Suprapubic skin (tissue), 4 donors: ENCODE results near the gene PTPRN2.

Source experiments
- CTCF ChIP-seq, 2 donors: fragments of 200-600 bp in 1 of 2; fragments of 450-650 bp in 1 of 2; sonication (generic) in 1 of 2; IDR thresholded peaks; one replicate each; pipeline ENCODE4 v1.5.1; 2016 to 2019; ENCODE audit warnings: antibody characterized with exemption in 2 of 2, mild to moderate bottlenecking in 1 of 2, moderate library complexity in 1 of 2
- EP300 ChIP-seq: sonication (generic); formaldehyde crosslinking; IDR thresholded peaks from one replicate; pipeline ENCODE4 v1.6.1; 2017; ENCODE audit warnings: antibody characterized with exemption
- POLR2A ChIP-seq, 2 donors: fragments of 450-650 bp; IDR thresholded peaks; one replicate each; pipeline ENCODE4 v1.6.1; 2017; ENCODE audit warnings: antibody characterized with exemption in 2 of 2, mild to moderate bottlenecking in 2 of 2, moderate library complexity in 2 of 2
- POLR2AphosphoS5 ChIP-seq, 3 donors: sonication (generic); formaldehyde crosslinking; IDR thresholded peaks; one replicate each; pipeline ENCODE4 v1.6.1; 2017; ENCODE audit warnings: antibody characterized with exemption in 3 of 3

GRCh38 chr7:158414002-158414401 lies 173.6 kb downstream of the PTPRN2 start:
- TF ChIP-seq POLR2AphosphoS5 (IDR thresholded peaks at IDR 0.05) (no peak), CTCF (IDR thresholded peaks at IDR 0.05) (no peak), EP300 (no peak), POLR2A (IDR thresholded peaks at IDR 0.05) (no peak)
